Stimulated activated CD4-positive, alpha-beta T cell treated with anti-CD3 and anti-CD28 coated beads, Interleukin-4, amount 100 ng/mL, for 4 hours (primary cell): Measurements from ENCODE around the gene TMEM9.
"Not testable (repeated sequence)": the region's sequence is repeated elsewhere in the genome, so short reads cannot be mapped to it uniquely, and the experiment has no call there.

Experiments
- DNase-seq, 2 experiments: peaks; one replicate each; pipeline ENCODE4 v3.0.0-alpha.2; 2020

TMEM9 gene

DNA sequence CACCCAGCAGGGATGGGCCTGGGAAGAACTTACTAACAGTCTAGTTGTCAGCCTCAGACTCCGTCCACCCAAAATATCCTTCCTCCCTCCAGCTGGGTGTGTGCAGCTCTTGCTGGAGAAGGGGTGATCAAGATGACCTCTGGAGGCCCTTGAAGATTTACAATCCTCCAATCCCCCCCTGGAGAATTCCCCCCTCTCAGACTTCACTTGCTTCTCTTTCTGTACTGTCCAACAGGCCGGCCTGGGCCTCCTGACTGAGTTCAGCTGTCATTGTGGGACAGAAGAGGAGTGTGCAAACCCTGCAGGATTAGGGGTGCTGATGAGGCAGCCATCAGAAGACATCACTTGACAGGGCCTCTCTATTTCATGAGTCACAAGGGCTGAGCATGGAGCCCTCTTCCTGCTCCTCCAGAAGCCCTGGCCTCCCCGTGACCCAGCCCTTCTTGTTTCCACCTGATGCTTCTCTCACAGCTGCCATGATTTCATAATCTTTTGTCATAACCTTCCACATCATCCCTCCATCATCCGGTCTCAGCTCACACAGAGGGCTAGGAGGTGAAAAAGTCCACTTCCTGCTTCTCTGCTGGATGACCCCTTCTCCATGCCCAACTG is 18.8 kb upstream of the TMEM9 start:
- DNase-seq = no peak

DNA sequence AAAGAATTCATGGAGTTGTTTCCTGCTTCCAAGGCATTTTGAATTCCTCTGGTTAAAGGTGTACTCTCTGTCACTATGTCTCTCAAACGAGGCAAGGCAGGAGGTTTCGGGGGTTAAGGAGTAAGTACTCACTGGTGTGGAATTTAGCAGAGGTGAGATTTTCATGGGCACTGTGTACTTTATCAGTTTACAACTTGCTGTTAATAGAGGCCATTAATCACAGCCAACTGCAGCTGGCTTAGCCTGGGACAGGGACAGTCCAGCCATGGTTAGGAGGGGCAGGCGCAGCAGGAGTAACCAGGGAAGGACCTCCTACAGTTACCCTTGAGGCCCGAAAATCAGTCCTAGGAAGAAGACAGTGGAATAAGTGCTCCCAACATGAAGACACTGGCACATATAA is 18.1 kb upstream of the TMEM9 start:
- DNase-seq = no peak

DNA sequence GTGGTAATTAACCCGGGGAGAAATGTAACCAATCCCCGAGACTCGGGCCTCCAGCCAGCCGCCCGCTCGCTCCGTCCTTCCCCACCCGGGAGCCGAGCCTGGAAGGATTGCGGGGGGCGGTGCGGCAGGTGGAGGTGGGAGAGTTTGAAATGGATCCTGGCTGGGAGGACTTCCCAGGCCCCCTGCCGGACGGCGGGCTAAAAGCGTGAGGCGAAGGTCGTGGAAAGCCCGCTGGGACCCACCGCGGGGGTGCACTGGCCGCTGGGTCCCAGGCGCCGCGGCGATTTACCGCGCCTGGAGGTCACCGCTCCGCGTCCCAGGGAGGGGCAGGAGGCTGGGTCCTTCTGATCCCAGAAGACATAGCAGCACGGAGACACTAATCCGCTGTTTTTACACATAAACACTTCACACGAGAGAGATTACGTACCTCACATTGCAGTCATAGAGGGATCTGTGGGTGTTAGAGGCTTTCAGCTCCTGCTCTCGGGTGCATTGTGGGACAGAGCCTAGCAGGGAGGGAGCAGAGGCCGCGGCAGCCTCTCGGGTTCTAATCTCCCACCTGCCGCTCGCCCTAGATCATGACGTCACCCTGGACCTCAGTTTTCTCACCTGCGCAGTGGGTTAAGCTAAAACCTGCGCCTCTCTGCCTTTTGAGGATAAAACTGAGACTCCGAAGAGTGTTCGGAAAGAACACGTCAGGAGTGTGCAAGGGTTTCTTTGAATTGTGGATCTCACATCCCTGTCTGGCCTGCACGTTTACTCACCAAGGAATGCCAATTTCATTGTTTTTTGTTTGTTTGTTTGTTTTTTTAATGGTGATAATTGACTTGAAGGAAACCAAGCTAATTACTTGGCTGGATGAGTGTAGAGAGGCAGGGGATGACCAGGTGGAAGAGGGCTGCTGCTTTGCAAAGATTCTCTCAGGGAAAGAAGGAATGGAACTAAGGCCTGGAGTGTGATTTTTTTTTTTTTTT is 17.1 kb upstream of the TMEM9 start:
- peak; percentile 40 to 49 for DNase-seq

DNA sequence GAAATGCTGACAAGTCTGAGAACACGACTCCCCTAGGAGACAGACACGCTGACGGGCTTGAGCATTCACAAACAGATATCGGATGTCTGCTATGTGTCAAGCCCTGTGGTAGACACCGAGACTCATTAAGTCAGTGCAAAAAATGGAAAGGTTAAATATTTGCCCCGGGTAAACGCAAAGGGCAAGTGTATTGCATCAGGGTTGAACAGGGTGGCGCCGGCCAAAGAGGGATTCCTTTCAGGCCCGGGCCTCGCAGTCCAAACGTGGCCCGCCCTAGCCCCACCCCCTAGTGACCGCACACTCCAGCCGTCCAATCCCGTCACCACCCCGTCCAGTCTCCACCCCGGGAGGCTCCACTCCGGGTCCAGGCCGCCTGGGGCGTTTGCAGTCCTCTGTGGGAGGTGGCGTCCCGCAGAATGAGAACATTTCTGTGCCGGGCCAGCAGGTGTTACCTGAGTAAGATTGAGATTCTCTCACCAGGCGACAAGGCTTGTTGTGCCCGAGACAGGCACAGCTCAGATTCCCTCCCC is 16.3 kb upstream of the TMEM9 start:
- peak; percentile 55 to 60 for DNase-seq

DNA sequence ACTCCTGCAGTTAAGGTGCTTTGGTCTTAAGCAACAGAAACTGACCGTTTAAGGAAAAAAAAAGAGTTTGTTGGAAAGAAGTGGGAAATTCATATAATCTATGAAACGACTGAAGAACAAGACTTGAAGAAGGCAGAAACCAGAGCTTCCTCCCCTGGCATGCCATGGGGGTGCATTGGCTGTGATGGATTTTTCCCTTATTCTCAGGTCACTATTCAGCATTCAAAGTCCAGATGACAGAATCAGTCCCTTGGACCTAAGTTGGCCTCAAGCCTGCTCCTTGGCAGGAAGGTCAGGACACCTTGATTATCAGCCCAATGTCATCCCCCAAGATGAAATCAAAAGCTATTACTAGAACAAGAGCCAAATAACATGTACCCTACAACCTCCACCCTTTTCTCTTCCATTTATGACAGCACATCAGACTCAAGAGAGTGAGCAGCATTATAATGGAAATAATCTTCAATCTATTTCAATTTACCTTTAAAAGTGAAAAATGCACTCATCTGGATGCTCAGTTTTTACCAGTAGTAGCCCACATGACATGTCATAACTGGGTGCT is 15.8 kb upstream of the TMEM9 start:
- DNase-seq = no peak

DNA sequence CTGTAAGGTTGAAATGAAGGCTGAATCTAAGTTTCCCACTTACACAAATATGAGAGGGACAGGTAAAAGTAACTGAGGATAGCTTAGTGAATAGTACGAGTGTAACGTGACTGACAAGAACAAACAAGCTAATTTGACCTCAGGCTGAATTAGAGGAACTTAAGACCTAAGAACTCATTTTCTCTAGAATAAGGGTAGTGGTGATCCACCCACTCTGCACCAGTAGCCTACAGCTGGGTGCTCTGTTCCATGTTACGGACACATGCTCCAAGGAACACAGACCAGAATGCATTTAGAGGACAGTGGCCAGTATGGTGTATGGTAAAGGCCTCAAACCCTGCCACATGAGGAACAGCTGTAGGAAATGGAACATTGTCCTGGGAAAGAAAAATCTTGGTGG is 14.9 kb upstream of the TMEM9 start:
- DNase-seq = no peak

DNA sequence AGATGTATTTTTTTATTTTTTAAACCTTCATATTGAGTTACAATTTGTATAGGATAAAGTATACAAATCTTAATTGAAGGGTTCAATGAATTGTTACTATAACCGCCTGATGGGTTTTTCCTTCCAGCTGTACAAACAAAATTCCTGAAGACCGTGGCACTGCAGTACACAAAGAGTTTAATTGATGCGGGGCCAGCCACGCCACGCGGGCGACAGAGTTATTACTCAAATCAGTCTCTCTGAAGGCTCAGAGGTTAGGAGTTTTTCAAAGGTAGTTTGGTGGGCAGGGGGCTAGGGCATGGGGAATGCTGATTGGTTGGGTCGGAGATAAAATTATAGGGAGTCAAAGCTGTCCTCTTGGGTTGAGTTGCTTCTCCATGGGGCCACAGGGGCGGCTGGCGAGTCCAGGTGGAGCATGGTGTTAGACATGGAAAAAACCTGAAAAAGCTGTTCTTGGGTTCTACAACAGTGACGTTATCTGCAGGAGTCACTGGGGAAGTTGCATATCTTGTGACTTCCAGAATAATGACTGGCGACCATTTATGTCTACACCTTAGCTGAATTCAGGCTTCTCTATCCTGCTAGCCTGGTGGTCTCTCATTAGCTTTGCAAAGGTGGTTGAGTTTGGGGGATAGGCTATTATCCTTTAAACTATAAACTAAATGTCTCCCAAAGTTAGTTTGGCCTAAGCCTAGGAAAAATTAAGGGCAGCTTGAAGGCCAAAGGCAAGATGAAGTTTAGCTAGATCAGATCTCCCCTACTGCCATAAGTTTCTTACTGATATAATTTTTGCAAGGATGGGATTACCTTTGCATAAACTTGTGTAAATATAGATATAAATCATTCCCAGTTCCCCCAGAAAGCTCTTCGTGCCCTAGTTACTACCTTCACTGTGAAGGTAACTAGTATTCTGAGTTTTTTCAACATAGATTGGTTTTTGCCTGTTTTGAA is 13.0 kb upstream of the TMEM9 start:
- DNase-seq = no peak

DNA sequence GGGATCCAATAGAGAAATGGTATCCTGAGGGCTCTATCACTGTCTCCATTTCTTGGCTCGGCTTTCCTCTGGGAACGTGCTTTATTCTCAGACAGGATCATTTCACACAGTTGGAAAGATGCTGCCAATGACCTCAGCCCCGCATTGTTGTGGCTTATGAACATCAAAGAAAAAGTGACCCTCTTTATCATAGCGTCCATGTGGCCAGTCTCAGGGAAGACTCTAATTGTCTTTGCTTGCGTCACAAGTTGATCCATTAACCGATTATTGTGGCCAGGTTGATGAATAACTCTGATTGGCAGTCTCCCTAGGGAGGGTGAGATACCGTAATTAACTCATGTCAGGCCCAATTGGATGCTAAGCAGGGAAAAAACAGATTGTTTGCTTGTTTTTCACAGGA is 10.4 kb upstream of the TMEM9 start:
- no peak for DNase-seq

DNA sequence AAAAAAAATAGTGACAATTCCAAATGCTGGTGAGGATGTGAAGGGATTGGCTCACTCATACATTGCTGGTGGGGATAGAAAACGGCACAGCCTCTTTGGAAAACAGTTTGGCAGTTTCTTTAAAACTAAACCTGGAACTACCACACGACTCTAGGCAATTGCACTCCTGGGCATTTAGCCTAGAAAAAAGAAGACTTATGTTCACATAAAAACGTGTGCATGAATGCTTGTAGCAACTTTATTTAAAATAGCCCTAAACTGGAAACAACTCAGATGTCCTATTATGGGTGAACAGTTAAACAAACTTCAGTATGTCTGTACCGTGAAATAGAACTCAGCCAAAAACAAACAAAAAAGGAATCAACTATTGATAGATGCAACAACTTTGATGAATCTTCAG is 9.4 kb upstream of the TMEM9 start:
- no peak for DNase-seq

DNA sequence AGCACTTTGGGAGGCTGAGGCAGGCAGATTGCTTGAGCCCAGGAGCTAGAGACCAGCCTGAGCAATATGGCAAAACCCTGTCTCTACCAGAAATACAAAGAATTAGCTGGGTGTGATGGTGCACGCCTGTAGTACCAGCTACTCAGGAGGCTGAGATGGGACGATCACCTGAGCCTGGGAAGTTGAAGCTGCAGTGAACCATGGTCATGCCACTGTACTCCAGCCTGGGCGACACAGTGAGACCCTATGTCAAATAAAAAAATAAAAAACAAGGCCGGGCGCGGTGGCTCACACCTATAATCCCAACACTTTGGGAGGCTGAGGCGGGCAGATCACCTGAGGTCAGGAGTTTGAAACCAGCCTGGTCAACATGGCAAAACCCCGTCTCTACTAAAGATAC is 8.8 kb upstream of the TMEM9 start:
- DNase-seq = not testable (repeated sequence)

DNA sequence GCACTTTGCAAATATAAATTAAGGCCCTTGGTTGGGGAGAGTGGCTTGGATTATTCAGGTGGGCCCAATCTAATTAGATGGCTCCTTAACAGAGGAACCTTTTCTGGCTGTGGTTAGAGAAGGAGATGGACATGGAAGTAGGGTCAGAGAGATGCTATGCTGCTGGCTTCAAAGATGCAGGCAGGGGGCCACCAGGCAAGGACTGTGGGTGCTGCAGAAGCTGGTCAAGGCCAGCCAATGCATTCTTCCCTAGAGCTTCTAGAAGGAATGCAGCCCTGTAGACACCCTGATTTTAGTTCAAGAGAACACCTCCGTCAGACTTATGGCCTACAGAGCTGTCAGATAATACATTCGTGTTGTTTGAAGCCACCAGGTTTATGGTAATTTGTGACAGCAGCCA is 3.7 kb upstream of the TMEM9 start:
- no peak for DNase-seq

DNA sequence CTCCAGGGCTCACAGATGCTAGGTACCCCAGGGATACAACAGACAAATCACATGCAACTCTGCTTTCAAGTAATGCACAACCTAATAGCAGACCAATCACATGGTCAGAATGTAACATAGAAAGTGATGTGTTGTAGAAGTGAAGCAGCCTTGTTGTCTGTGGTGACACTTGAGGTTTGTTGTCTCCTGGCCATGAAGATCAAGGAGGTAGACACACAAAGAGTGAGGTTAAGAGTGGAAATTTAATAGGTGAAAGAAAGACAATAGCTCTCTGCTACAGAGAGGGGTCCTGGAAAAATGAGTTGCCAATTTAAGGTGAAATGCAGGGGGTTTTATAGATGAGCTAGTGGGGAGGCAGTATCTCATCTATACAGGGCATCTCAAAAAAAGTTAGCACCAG is 2.5 kb upstream of the TMEM9 start:
- no peak for DNase-seq

DNA sequence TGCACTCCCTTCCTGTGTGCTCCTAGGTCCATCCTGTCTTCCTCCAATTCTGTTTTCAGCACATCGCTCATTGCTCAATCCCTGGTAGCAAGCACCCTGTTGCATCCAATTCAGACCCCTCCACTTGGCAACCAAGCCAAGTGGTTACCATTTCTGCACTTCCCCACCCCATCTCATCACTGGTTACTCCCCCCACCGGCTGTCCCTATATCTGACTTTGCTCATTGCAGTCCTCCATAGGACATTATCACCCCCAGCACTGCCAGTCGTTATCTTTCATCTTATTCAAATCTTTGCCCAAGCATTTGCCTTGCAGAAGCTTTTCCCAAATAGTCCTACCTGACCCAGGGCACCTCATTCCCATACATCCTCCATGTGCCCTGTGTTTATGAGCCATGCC is 2.1 kb upstream of the TMEM9 start:
- DNase-seq = no peak

DNA sequence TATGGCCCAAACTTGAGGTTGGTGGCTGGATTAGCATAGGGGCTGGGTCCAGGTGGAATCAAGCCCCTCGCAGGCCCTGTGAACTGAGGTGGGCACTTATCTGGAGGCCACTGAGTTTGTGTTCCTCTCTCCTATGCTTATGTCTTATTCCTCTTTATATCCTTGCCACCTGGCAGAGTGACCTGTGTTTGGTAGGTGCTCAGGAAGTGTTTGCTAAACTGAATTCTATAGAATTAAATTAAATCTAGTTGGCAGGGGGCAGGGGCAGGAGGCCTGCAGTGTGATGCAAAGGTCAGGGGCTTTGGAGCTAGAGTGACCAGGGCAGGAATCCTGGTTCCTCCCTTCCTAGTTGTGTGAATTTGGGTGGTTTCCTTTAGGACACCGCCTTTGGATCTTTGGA is 1.1 kb upstream of the TMEM9 start:
- no peak for DNase-seq

DNA sequence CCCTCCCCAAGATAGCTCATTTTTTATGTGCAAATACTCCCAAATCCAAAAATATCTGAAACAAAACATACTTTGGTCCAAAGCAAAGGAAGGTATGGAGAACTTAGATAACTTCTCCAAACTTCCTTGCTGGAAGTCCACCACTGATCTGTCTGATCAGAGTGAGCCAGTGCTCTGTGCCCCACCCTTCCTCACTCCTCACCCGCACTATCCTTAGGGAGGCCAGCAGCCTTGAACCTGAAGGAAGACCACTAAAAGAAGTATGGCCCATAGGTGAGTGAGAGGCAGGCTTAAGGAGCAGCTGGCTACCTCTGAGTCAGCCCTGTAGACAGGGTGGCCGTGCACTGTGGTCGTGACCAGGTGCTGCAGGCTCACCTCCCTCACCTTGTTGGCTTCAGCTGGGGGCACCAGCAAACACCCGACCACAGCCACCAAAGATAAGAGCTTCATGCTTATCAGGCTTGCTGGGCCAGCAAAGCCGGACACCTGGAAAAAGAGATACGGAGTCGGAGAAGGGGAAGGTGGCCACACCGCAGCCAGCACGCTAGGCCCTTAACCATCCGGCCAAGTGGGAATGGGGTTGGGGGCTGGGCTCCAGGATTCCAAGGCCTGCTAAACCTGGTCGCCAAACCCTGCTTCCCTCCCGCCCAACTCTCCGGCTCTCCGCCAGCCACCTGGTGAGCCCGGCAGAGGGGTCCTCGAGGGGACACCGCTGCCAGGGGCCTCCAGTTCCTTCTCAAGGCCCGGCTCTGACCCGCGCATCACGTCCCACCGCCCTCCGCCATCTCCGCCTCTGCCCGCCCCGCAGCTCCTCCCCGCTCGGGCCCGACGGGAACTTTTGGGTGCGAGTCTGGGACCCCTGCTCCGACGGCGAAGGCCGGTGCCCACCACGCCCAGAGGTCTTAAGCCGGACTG is 543 bp downstream of the TMEM9 start:
- DNase-seq = no peak

DNA sequence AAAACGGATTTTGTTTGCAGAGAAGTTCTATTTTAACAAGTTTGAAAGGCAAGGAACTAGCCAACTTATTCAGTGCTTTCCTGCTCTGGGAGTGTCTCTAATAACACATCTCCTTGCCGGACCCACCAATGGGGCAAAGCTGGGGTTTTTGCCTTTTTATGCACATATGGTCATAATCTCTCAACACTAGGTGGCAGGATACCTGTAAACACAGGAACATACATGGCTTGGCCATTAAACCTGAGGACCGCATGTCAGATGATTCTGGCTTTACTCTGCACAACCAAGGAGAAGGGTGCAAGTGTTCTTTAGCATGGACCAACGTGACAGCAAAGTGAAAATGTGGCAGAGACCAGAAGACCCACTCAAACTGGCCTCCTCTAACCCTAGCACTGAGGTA is 4.9 kb downstream of the TMEM9 start:
- no peak for DNase-seq

DNA sequence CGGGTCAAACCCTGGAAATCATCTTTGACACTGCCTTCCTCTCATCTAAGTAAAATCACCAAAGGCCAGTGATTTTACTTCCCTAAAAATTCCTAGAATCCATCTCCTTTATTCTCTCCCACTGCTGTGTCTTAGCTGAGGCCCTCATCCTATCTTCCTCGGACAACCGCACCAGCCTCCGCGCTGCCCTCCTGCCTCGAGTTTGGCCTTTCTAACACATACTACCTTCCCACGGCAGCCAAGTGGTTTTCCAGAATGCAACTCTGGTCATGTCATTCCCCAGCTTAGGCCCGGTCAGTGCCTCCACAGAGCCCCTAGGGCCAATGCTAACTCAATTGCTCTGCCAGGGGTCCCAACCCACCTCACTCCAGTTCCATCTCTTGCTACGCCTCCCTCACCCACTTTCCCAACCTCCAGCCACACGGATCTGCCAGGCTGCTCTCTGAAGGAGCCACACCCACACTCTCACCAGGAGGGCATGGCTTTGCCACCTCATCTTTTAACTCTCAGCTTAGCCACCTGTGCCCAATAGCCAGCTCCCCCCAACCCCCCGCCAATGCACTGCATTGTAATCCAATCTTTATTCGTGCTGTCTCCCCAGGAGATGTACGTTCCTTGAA is 6.8 kb downstream of the TMEM9 start:
- no peak for DNase-seq

DNA sequence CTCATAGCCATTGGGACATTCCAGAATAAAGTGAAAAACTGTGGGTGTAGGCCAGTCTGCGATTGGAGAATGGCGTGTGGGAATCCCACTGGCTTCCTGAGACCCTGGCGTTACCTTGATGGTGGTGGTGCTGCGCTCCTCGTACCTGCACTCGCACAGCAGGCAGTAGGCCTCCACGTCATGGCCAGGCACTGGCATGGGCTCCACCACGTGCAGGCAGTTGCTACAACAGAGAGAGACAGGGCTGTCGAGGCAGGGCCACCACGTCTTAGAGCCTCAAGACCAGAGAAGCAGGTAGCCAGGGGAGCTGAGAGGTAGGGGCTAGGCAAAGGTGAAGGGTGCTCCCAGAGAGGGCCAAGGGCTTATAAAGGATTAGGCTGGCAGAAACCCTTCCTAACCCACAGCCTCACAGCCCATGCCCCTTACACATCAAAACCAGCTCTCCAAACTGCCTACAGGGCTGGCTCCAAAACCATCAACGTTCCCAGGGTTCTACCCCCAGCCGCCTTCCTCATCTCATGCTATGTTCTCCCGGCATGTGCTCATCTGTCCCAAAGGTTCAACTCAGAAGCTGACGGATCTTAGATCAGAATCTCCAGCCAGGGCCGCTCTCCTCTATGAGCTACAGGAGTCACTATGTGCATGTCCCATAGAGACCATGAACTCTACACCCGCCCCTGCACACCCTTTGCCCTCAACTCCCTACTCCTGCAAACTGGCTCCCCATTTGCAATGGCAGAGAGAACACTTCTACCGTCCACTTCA is 7.5 kb downstream of the TMEM9 start:
- DNase-seq = no peak

DNA sequence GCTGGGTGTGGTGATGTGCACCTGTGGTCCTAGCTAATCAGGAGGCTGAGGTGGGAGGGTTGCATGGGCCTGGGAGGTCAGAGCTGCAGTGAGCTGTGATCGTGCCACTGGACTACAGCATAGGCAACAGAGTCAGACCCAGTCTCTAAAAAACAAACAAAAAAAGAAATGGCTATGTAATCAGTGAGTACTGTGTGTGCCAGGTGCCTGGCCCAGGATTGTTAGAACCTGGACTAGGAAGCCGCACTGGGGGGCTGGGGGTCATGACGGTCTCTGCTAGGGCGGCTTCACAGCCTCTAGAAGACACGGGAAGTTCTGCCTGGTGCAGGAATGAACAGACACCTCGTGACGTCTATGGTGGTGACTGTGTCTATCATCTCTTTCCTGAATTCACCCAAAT is 8.5 kb downstream of the TMEM9 start:
- no peak for DNase-seq

DNA sequence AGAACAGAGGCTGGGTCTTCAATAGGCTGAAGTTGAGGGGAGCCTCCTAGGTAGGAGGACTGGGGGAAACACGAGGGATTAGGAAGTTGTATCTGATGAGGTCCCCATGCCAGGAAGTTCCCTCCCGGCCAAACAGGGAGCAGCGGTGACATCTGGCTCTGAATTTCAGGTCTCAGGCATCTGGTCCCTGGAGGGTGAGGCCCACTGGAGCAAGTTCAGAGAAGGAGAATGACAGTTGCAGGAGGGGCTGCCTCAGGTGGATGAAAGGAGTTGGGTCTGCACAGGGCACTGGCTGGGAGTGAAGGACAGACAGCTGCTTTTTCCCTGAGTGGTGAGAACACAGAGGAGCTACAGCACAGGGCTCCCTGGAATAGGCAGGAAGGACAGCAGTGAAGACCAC is 9.1 kb downstream of the TMEM9 start:
- DNase-seq = no peak
